SK-N-SH (cell line): ENCODE data around the gene CENPF. TPM values are rescaled to one million over a fixed set of nuclear protein-coding genes. Genes with fewer than 3 reads are reported as not detected.

Experiments used
- CTCF ChIA-PET: fragments of 300-600, 350-600 bp; formaldehyde crosslinking; extraction: SDS; loops from one replicate; lab custom pipeline; 2021; lab: Yijun Ruan, JAX
- POLR2A ChIA-PET: fragments of 350-600 bp; sonication (Branson Sonifier 250); formaldehyde crosslinking; extraction: SDS; loops from one replicate; lab custom pipeline; 2020; ENCODE audit warnings: antibody characterized with exemption, inconsistent platforms; lab: Yijun Ruan, JAX
- DNase-seq: peaks from one replicate; pipeline ENCODE4 v3.0.0; 2012
- H2AFZ ChIP-seq: fragments of 200-600 bp; sonication (generic); 2 replicates; pipeline ENCODE4 v1.8.1; 2016; ENCODE audit warnings: antibody characterized with exemption, mild to moderate bottlenecking, low read depth
- H3F3A ChIP-seq: fragments of 200-600 bp; sonication (generic); replicated peaks from 2 replicates; pipeline ENCODE3; 2016; ENCODE audit warnings: antibody characterized with exemption, mild to moderate bottlenecking; ENCODE audit not compliant: insufficient read depth
- H3K27ac ChIP-seq, 2 experiments: fragments of 200-500 bp in 1 of 2; fragments of 200-600 bp in 1 of 2; sonication (Bioruptor generic) in 1 of 2; sonication (generic), shearing (Covaris generic) in 1 of 2; 2 replicates each; pipeline versions ENCODE4 v1.5.1 to v1.6.1; 2014 to 2016; ENCODE audit warnings: low read depth in 2 of 2, inconsistent platforms in 1 of 2, low read length in 1 of 2, mild to moderate bottlenecking in 1 of 2, mixed read lengths in 1 of 2
- H3K27me3 ChIP-seq: fragments of 200-600 bp; sonication (generic), shearing (Covaris generic); 2 replicates; pipeline ENCODE4 v1.6.1; 2016; ENCODE audit warnings: mixed run types; ENCODE audit not compliant: insufficient read depth
- H3K36me3 ChIP-seq, 2 experiments: fragments of 200-500 bp in 1 of 2; fragments of 200-600 bp in 1 of 2; sonication (Bioruptor generic) in 1 of 2; sonication (generic) in 1 of 2; replicated peaks in 1 of 2; 2 replicates each; pipeline versions ENCODE3 to v1.5.1; 2014 to 2016; ENCODE audit warnings: low read length in 1 of 2, mild to moderate bottlenecking in 1 of 2; ENCODE audit not compliant: insufficient read depth in 2 of 2, control insufficient read depth in 1 of 2
- H3K4me1 ChIP-seq, 2 experiments: fragments of 200-500 bp in 1 of 2; fragments of 200-600 bp in 1 of 2; sonication (Bioruptor generic) in 1 of 2; sonication (generic), shearing (Covaris generic) in 1 of 2; 2 replicates each; pipeline versions ENCODE4 v1.5.1 to v1.6.1; 2014 to 2016; ENCODE audit warnings: low read depth in 1 of 2, low read length in 1 of 2, mixed run types in 1 of 2; ENCODE audit not compliant: insufficient read depth in 2 of 2, control insufficient read depth in 1 of 2
- H3K4me2 ChIP-seq: fragments of 200-600 bp; sonication (generic), shearing (Covaris generic); 2 replicates; pipeline ENCODE4 v1.6.1; 2017; ENCODE audit warnings: mixed run types
- H3K4me3 ChIP-seq, 2 experiments: fragments of 200-500 bp in 1 of 2; fragments of 200-600 bp in 1 of 2; sonication (Bioruptor generic) in 1 of 2; sonication (generic), shearing (Covaris generic) in 1 of 2; 2 replicates each; pipeline versions ENCODE4 v1.5.1 to v1.8.1; 2014 to 2016; ENCODE audit warnings: low read depth in 2 of 2, inconsistent platforms in 1 of 2, low read length in 1 of 2, mild to moderate bottlenecking in 1 of 2, mixed read lengths in 1 of 2, moderate library complexity in 1 of 2
- H3K79me2 ChIP-seq: fragments of 200-600 bp; sonication (generic); 2 replicates; pipeline ENCODE4 v1.8.1; 2017; ENCODE audit warnings: mild to moderate bottlenecking; ENCODE audit not compliant: insufficient read depth
- H3K9ac ChIP-seq: fragments of 200-600 bp; sonication (generic); 2 replicates; pipeline ENCODE4 v1.6.1; 2017; ENCODE audit warnings: mixed run types
- H3K9me2 ChIP-seq: fragments of 200-600 bp; sonication (generic); 2 replicates; pipeline ENCODE4 v1.6.1; 2017; ENCODE audit warnings: mixed run types
- H3K9me3 ChIP-seq: fragments of 200-600 bp; sonication (generic); 2 replicates; pipeline ENCODE4 v1.6.1; 2017; ENCODE audit warnings: mixed run types, mild to moderate bottlenecking, moderate library complexity
- H4K20me1 ChIP-seq: fragments of 200-600 bp; sonication (generic); 2 replicates; pipeline ENCODE4 v1.6.1; 2017; ENCODE audit warnings: mild to moderate bottlenecking, mixed run types; ENCODE audit not compliant: insufficient read depth
- CTCF ChIP-seq: fragments of 200-600 bp; sonication (generic); IDR thresholded peaks from 2 replicates; pipeline ENCODE4 v1.6.1; 2017; ENCODE audit warnings: antibody characterized with exemption, mild to moderate bottlenecking, moderate library complexity
- EP300 ChIP-seq, 2 experiments: IDR thresholded peaks; 2 replicates each; pipeline versions ENCODE4 v1.4.0 to v1.6.1; 2012; ENCODE audit warnings: borderline replicate concordance in 1 of 2, low read depth in 1 of 2, low read length in 1 of 2
- FOXM1 ChIP-seq: IDR thresholded peaks from 2 replicates; pipeline ENCODE4 v1.4.0; 2012; ENCODE audit warnings: low read depth, mild to moderate bottlenecking
- JUND ChIP-seq: IDR thresholded peaks from 2 replicates; pipeline ENCODE4 v1.4.0; 2012
- MEF2A ChIP-seq: IDR thresholded peaks from 2 replicates; pipeline ENCODE4 v1.4.0; 2012; ENCODE audit warnings: low read depth, borderline replicate concordance
- MXI1 ChIP-seq: IDR thresholded peaks from 2 replicates; pipeline ENCODE4 v1.6.1; 2012; ENCODE audit warnings: mild to moderate bottlenecking, low read depth, low read length, improper control_type of control experiment
- NRF1 ChIP-seq: IDR thresholded peaks from 2 replicates; pipeline ENCODE4 v1.6.1; 2012; ENCODE audit warnings: low read depth, mild to moderate bottlenecking, low read length
- RAD21 ChIP-seq: IDR thresholded peaks from 2 replicates; pipeline ENCODE4 v1.6.1; 2012; ENCODE audit warnings: mild to moderate bottlenecking, low read length
- REST ChIP-seq: IDR thresholded peaks from 2 replicates; pipeline ENCODE4 v1.6.1; 2012; ENCODE audit warnings: mild to moderate bottlenecking, low read depth, low read length, moderate library complexity
- RFX5 ChIP-seq: IDR thresholded peaks from 2 replicates; pipeline ENCODE4 v1.6.1; 2012; ENCODE audit warnings: mild to moderate bottlenecking, improper control_type of control experiment, low read length
- SMC3 ChIP-seq: IDR thresholded peaks from 2 replicates; pipeline ENCODE4 v1.6.1; 2012; ENCODE audit warnings: low read depth, low read length, improper control_type of control experiment
- TEAD4 ChIP-seq: IDR thresholded peaks from 2 replicates; pipeline ENCODE4 v1.4.0; 2012; ENCODE audit warnings: mild to moderate bottlenecking, borderline replicate concordance; ENCODE audit not compliant: insufficient read depth
- USF2 ChIP-seq: fragments of 150-350 bp; IDR thresholded peaks from 2 replicates; pipeline ENCODE4 v1.6.1; 2017; ENCODE audit warnings: antibody characterized with exemption, low read length, low read depth, borderline replicate concordance
- ZBTB33 ChIP-seq: IDR thresholded peaks from 2 replicates; pipeline ENCODE4 v1.4.0; 2012; ENCODE audit warnings: low read depth, borderline replicate concordance
- WGBS: methylation state at CpG from one replicate; pipeline ENCODE4 v1.1.6; 2017; ENCODE audit warnings: low lambda C conversion rate; 5-methylcytosine and 5-hydroxymethylcytosine counted together
- polyA plus RNA-seq, 3 experiments: library from polyadenylated mRNA; depleted of rRNA; stranded (reverse); fragments of >200 nt; gene quantifications; 2 replicates each; pipeline ENCODE4 v1.2.3, GENCODE V29; 2012

CENPF gene
- polyA plus RNA-seq, 1 of the 3 experiments (the other 2 are of a cell fraction) = 14.5 TPM

- no peak for TF ChIP-seq MXI1
- TF ChIP-seq, all 33 proteins: peak for 0
Observed at GRCh38 chr1:214637125-214637524, 34.1 kb downstream of the CENPF start (continued).

GRCh38 chr1:214637722-214638458 lies 34.9 kb downstream of the CENPF start:
- ChIA-PET POLR2A (no interaction called here), CTCF (interaction anchor here (0.7 to 6.4 kb wide), 14 partner anchors 9 to 888 kb away, joined by 3 to 77 read pairs (median 5); no protein-coding TSS in a partner anchor)
- H3K9ac ChIP-seq = no peak overlapping the region
- H3K27ac ChIP-seq = no peak overlapping the region
- DNase-seq = no peak
- H3K9me2 ChIP-seq = no peaks in the 10 kb centered on the region
- 61% methylated on average over 6 of the region's 6 CpGs for WGBS
- H3K9me3 ChIP-seq = no peaks in the 10 kb centered on the region
- H3K4me2 ChIP-seq = peak overlapping the region; percentile 8; the same call in 1 of the 2 replicates
- 0 out of 2 replicates have a peak overlapping the region, but pooled peaks have one; percentile 15 for H2AFZ ChIP-seq
- no peaks in the 10 kb centered on the region for H3K27me3 ChIP-seq
- no peaks in the 10 kb centered on the region for H4K20me1 ChIP-seq
- no peaks in the 10 kb centered on the region for H3F3A ChIP-seq
- no peak overlapping the region; a peak in 1 of 4 replicates for H3K4me3 ChIP-seq
- H3K79me2 ChIP-seq = peaks cover 4% of the 10 kb centered on the region; the same call in 1 of the 2 replicates
- TF ChIP-seq SMC3 (peak; percentile 48; the same call in 1 of the 2 replicates), EP300 (IDR thresholded peaks at IDR 0.05; ENCODE audit: borderline replicate concordance in 1 of 2, low read depth in 1 of 2, low read length in 1 of 2) (no peak), JUND (no peak), RFX5 (no peak), MEF2A (no peak), FOXM1 (no peak), NRF1 (no peak), CTCF (peak; percentile 84), RAD21 (peak; percentile 56)
- peaks cover 2 to 9% of the 10 kb centered on the region in 2 experiments; a peak in 3 of 4 replicates for H3K4me1 ChIP-seq
- H3K36me3 ChIP-seq = peaks cover 56 to 87% of the 10 kb centered on the region in 2 experiments

- Histone ChIP-seq H3K9ac (no peak overlapping the region), H3K36me3 (peaks cover 50 to 87% of the 10 kb centered on the region in 2 experiments), H3K27me3 (no peaks in the 10 kb centered on the region), H3F3A (no peaks in the 10 kb centered on the region), H3K9me3 (no peaks in the 10 kb centered on the region), H3K4me2 (peak overlapping the region; percentile 8; the same call in 1 of the 2 replicates), H3K79me2 (peaks cover 4% of the 10 kb centered on the region; the same call in 1 of the 2 replicates), H3K9me2 (no peaks in the 10 kb centered on the region), H3K4me1 (peaks cover 2 to 9% of the 10 kb centered on the region in 2 experiments; a peak in 3 of 4 replicates), H3K27ac (no peak overlapping the region), H2AFZ (no peak overlapping the region), H4K20me1 (no peaks in the 10 kb centered on the region), H3K4me3 (no peak overlapping the region)
- WGBS = over 99% methylated on average over 6 of the region's 6 CpGs
- ChIA-PET POLR2A (no interaction called here), CTCF (interaction anchor here (0.6 to 6.4 kb wide), 14 partner anchors 9 to 888 kb away, joined by 3 to 77 read pairs (median 5); no protein-coding TSS in a partner anchor)
- TF ChIP-seq ZBTB33 (no peak), REST (no peak), RAD21 (no peak), USF2 (no peak), MEF2A (no peak), TEAD4 (no peak)
- DNase-seq = no peak
Observed at GRCh38 chr1:214638459-214638807, 35.4 kb downstream of the CENPF start.
